SHP77 treated with DMSO at 0.1 percent for 48 hours (cell line): Measurements from ENCODE around the gene RAB44.
"Not testable (repeated sequence)": the region's sequence is repeated elsewhere in the genome, so short reads cannot be mapped to it uniquely, and the experiment has no call there.

Source experiments
- DNase-seq: peaks from one replicate; lab custom pipeline; 2025; lab: John Stamatoyannopoulos, UW

The RAB44 gene, protein sequence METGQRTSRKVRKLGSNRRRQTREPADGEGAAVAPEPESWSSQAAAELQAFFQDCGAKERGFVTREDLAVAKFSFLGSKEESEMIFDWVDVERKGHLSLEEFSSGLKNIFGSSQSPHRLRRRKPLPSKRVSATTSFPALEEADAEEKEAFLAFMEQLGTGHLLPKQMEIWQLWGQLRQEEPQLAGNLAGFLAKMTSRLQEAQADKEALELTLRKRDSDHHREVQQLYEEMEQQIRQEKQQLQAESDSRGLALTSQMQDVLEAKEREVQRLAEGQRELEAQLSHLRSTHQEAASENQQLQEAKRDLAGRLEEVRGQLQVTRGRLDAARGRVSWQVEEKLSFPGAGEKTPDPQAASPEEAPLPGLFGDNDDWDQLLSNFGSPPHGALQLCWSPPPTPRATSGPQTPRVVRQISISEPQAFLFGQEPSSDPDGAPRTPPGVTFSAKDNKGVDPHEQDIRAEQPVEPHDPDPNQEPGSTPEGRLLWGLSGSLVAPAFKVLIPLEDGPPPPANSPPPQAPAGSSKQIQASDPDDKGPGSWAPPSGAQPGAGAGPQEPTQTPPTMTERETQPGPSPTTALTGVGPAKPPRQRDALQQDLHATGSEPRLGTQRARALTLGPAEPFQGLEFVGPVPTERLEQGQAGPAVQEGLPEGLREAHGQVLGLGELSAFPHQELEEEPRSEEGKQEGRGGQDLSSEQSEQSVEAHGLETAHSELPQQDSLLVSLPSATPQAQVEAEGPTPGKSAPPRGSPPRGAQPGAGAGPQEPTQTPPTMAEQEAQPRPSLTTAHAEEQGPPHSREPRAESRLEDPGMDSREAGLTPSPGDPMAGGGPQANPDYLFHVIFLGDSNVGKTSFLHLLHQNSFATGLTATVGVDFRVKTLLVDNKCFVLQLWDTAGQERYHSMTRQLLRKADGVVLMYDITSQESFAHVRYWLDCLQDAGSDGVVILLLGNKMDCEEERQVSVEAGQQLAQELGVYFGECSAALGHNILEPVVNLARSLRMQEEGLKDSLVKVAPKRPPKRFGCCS

DNA sequence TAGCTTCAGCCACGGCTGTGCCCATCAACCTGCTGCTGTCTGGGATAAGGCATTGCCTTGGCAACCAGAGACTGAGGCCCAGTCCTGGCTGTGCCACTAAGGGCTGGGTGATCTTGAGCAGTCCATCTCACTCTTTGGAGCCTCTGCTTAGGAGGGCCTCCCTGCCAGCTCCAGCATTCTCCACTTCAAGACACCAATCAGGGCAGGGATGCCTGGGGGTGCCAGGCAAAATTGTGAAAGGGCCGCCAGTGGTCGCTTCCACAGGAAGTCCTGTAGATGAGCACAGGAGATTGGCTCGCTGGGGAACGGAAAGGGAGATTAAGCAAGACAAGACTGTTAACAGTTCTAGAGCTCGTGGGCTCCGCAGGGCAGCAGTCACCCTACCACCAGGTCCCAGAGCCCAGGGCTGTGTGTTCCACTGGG is at the start of gene RAB44:
RAB44 (plus strand) TSS at position 346 of the 423 bp plus-strand sequence. CDS start 6,410 bp downstream, outside the sequence.
- DNase-seq: no peak

DNA sequence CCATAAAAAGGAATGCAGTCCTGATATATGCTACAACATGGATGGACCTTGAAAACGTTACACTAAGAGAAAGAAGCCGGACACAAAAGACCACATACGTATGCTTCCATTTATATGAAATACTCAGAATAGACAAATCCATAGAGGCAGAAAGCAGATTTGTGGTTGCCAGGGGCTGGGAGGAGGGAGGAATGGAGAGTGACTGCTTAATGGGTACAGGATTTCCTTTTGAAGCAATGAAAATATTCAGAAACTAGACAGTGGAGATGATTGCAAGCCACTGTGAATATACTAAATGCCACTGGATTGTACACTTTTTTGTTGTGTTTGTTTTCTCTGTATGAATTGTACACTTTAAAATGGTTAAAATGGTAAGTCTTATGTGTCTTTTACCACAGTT is 48.5 kb upstream of the RAB44 start:
- no peak for DNase-seq

DNA sequence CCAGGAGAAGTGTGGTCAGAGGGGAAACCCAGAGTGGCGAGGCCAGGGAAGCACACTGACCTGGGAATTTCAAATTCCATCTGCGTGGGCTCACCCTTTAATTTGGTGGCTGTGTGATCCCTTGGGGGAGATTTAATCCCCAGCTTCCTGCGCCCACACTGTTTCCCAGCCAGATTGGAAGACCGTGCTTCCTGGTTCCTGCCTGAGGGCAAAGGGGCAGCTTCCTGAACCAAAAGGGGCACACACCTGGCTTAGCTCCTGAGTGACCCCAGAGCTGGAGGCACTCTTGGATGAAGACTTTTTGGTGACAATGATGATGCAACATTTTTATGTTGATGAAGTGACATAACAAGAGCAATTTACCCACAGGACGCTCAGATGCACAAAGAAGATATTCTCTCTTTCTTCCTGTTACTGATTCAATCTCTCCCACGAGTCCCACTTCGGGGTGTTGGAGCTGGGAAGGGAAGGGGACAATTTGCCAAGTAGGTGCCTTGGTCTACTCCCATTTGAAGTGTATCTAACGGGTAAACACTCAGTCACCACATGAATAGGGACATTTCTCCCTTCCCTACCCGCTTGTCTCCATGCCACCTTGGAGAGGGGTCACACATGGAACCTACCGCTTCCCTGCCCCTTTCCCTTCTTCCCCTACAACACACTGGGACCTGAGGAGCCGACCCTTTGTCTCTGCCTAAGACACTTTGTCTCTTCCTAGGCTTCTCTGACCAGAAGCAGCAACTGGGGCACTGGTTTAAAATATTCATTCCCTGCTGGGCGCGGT is 47.7 kb upstream of the RAB44 start:
- DNase-seq: no peak

DNA sequence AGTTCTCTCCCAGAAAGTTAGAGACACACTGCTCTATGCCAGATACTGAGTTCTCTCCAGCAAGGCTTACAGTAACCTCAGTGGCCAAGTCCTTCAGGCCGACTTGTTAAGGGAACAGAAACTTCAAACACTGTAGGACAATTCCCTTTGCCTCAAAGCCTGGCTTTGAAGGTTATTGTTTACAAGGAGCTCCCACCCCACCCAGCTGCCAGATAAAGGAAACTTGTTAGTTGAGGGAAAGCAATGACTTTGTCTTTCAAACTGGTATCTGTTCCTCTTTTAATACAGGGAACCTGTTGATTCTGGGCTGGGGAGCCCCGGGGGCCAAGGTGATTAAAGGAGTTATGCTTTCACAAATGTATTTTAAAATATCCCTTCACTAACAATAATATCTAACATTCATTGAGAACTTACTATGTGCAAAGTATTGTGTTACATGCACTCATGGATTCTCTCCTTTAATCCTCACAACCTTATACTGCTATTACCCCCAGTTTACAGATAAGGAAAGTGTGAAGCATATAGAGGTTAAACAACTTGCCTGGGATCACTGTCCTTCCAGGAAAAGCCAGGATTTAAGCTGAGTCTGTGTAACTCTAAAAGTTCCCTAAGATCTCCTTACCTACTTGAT is 46.7 kb upstream of the RAB44 start:
- DNase-seq: no peak

DNA sequence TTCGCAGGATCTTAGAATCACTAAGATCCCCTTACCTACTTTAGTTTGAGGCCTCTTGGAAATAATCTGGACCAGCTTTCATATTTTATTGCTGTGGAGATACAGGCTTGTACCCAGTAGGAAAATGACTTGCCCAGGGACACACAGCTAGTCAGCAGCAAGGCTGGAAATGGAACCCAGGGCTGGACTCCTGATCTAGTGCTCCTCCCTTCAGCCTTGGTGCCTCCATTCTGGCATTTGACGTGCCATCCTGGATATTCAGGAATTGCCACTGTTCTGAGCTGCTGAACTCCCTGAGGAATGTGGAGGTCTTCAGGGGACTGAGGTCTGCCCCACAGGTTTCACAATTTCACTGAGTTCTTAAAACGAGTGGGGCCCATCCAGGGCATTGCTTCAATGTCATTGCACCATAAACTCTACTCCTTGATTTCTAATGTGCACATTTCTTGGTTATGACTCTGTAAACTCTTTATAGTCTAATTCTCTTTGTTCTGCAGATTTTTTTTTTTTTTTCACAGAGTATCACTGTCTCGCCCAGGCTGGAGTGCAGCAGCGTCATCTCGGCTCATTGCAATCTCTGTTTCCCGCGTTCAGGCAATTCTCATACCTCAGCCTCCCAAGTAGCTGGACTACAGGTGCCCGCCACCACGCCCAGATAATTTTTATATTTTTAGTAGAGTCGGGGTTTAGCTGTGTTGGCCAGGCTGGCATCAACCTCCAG is 45.8 kb upstream of the RAB44 start:
- no peak for DNase-seq

DNA sequence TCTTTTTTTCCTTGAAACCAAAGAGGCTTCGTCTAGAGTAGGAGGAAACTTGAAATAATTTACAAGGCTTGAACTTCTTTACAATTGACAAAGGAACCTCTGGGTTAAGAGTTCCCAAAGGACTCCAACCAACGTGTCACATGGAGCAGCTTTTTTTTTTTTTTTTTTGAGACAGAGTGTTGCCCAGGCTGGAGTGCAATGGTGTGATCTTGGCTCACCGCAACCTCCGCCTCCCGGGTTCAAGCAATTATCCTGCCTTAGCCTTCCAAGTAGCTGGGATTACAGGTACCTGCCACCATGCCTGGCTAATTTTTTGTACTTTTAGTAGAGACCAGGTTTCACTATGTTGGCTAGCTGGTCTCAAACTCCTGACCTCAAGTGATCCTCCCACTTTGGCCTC is 43.2 kb upstream of the RAB44 start:
- DNase-seq: not testable (repeated sequence)

DNA sequence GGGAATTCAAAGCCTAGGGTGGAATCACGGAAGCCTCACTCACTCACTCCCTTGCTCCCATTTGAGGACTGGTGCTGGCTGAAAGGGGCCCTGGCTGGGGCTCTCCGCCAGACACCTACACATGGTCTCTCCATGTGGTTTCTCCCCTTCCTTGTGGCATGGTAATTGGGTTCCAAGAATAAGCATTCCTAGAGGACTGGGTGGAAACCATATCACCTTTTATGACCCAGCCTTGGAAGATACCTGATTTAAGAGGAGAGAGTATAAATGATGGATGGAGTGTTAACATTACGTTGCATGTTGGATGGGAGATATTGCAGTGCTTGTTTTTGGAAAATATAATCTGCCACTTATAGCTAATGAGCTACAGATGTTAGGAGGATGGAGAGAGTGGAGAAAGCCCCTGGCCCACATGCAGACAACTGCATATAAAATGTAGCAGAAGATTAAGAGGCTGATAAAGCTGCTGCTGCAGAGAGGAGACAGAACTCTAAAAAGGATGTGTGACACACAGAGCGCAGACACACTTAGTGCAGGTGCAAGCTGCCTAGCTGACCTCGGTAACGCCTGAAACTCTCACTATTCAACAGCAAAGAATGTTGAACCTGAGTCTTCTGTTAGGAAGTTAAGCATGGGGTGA is 42.4 kb upstream of the RAB44 start:
- DNase-seq: no peak

DNA sequence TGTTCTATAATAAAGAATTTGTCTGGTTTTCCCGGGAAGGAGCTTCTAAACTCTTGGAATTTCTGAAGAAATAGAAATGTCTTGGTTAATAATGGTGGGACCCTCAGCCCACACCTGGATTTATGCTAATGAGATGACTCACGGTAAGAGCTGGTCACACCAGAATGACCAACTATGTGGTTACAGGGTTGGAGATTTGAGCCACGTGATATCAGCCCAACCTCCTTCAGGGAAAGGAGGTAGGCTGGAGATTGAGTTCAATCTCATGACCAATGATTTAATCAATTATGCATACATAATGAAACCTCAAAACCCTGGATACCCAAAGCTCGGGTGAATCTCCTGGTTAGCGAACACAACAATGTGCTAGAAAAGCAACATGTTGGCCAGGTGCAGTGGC is 41.2 kb upstream of the RAB44 start:
- no peak for DNase-seq

DNA sequence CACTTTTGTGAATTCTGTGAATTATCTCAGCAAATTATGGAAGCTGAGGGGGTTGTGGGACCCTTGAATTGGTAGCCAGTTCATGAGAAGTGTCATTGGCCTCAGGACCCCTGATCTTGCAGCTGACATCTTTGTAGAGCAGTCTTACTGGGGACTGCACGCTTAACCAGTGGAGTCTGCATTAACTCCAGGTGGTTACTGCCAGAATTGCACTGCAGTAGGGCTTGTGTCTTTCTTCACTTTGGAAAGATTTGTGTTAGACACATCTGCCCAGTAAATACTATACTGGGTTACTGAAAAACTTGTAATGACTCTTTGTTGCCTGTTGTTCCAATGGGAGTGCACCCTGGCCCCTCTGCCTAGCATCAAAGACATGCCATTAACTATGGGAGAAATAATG is 40.4 kb upstream of the RAB44 start:
- no peak for DNase-seq

DNA sequence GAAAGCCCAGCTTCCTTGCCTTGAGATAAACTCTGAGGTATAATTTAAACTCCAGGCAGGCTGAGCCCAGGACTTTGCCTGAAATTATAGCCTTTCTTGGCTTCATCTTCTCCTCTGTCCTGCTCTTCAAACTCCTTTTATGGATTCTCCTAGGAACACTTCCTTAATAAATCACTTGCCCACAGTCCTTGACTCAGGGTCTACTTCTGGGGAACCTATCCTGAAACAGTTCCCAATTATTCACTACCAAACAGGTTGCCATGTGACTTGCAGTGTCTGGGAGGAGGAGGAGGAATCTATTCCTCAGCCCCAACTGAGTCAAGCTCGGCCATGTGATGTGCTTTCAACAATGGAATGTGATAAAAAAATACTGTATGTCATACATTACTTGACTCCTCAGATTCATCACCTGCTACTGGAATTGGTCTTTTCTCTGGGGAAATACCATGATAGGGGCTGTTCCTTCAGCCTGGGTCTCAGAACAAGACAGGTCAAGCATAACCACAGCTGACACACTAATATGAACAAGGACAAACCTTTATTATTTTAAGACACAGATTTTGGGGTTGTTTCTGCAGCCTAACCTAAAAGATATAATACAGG is 39.6 kb upstream of the RAB44 start:
- DNase-seq: no peak

DNA sequence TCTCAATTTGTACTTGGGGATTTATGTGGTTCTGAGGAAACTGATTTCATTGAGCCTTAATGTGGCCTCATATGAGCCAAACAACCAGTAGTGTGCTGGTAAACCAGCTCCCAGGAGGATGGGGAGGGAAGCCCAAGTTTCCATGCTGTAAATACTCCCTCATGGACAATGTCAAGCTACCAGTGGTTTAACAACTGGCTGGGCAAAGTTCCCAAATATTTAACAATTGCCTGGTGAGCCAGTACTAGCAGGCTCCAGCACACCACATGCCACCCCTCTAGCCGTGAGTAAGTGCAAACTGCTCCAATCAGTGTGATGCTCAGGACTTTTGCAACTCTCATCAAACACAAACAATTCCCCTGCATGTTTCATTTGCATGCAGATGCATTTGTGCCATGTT is 38.4 kb upstream of the RAB44 start:
- no peak for DNase-seq

DNA sequence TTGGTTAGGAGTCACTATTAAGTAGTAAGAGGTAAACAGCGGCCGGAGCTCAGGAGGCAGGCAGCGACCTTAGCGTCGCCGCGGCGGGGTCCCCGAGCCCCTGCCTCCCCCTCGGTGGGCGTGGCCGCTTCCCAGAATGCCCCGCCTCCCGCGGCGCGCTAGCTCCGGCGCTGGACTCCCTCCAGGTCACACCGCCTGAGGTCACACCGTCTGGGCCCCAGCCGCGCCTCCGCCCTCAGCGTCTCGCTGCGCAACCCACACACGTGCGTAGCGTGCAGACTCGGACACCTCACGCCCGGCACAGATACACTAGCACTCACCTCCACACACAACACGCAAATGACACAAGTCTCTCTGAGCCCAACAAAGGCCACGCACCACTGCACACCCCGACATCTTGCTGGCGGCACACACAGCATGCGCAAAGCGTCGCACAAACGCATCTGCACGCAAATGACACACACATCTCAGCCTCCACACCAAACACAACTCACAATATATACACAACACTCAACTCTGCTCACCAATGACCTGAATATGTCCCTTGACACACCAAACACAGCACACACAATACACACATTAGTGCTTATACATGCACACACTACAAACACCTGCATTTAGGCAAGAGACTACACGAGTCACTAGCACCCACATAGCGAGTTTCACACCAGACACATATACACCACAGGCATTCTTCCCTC is 36.7 kb upstream of the RAB44 start:
- DNase-seq: no peak

DNA sequence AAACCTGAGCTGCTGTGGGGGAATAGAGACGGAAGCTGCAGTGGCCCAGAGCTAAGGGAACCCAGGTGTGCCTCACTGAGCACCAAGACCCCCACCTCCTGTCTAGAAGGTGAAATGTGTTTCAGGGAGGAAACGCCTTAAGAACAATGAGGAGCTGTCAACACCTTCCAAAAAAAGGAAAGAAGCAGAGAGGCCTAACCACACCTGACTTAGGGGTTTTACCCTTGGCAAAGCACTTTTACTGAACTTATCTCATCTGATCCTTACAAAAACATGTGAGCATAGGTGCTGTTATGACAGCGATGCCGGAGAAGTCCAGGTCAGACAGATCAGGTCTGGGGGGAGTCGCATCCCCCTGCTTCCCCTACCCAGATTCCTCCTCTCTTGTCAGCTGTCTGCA is 35.2 kb upstream of the RAB44 start:
- DNase-seq: no peak

DNA sequence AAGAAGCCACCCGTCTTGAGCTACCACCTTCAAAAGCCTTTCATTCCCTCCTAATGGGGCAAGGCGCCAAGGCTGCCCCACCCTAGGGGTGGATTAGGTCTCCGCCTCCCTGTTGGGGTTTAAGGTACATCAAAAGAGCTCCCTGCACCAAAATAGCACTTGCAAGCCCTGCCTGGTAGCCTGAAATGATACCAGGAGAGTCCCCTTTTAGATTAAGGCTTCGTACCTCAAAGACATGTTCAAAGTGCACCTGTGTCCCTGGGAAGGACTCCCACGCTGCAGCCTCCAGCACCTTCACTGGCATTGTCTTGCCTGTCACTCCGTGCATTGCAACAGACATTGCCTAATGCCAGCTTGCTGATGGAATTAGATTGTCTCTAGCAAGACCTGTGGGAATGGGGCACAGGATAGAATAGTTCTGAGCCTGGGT is 34.8 kb upstream of the RAB44 start:
- no peak for DNase-seq

DNA sequence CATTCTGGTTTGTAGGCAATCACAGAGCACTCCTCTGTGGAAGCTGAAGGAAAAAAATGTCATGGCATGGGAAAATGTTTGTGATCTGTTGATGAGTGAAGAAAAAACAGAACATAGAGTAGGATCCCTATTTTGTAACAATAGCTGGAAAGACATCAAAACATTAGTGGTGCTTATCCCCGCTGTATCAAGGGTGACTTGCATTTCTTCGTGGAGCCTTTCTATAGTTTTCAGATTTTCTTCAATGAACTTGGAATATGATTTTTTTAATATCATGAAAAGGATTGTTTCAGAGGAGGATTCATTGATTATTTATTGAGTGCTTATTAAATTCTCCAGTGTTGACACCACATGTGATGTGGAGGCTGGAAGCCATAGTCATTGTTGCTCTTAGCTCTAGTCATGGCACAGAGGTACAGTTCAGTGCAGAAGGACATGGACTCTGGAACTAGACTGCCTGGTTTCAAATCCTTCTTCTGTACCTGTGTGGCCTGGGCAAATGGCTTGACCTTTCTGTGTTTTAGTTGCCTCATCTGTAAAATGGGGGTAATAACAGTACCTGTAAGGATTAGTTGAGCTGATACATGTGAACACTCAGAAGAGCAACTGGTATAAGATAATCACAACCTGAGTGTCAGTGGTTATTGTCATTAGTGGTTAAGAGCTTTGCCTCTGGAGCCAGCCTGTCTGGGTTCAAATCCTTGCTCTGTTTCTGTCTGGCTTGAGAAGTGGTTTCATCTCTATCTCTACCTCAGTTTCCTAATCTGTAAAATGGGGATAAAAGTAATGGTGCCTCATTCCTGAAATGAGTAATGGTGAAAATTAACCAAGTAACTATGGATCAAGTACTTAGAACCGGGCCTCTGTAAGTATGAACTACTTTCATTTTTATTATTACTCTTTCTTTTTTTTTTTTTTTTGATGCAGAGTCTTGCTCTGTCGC is 33.9 kb upstream of the RAB44 start:
- DNase-seq: no peak

DNA sequence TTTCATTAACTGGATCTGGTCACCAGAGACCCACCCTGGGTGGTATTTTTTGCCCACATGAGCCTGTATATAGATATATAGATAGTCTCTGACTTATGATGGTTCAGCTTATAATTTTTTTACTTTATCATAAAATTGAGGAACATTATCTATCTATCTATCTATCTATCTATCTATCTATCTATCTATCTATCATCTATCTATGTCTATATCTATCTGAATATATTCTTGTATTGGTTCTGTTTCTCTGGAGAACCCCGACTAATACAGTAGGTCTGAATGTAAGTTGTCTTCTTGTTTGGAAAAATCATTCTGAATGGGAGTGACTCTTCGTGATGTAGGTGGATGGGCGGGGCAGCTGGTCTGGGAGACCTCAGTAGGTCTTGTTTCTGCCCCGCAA is 32.4 kb upstream of the RAB44 start:
- DNase-seq: no peak

DNA sequence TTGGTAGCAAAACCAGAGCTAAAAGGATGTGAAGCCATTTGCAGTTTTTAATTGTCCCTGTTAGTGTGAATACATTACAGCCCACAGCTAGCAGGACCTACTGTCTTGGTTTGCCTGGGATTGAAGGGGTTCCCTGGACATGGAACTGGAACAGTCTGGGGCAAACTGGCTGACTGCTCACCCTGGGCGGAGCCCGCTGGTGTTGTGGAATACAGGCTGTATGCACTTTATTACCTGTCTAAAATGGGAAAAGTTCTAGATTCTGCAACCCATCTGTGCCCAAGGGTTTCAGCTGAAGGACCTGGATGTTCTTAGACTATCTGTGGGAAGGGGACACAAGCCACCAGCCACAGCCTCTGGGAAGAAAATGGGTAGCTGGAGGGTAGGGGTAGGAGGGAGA is 31.3 kb upstream of the RAB44 start:
- DNase-seq: no peak
